ENCODE data around the gene FMNL3. TPM values are rescaled to one million over a fixed set of nuclear protein-coding genes. Genes with fewer than 3 reads are reported as not detected.
A peak's percentile ranks its signal among the peaks of the same experiment; 100 is the strongest.

Gene FMNL3
- total and polyA plus RNA-seq, 4 experiments from 2014 or later: 3.9 to 28.1 (median 17.0) TPM

DNA sequence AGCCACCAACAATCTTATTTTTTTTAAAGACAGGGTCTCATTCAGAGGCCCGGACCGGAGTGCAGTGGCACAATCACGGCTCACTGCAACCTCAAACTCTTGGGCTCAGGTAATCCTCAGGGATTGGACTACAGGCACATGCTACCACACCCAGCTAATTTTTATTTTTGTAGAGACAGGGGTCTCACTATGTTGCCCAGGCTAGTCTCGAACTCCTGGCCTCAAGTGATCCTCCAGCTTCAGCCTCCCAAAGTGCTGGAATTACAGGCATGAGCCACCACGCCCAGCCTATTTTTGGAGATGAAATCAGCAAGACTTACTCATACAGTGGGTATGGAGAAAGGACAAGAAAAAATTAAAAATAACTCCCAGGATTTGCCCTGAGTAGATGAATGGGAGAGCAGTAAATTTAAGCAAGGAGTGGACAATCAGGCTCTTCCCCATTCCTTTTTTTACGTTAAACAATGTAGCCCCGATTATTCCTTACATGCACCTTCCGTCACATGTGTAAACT, 13.2 kb downstream of the FMNL3 start:
- Mint-ChIP-seq H3K4me3 (no peak overlapping the region), H3K27ac (peak overlapping the region in 1 of 7 donors; percentile 35), H3K4me1 (peaks cover 24 to 52% (median 30%) of the 10 kb centered on the region in 4 donors), H3K27me3 (no peaks in the 10 kb centered on the region), H3K9me3 (no peaks in the 10 kb centered on the region), H3K36me3 (no peaks in the 10 kb centered on the region)
- H3K27ac ChIP-seq (ENCODE audit: low read depth, low read length): no peak overlapping the region
- no peaks in the 10 kb centered on the region for H3K36me3 ChIP-seq (ENCODE audit: insufficient read depth, low read length)
- no peak overlapping the region for H3K4me3 ChIP-seq (ENCODE audit: low read length in 2 of 2)
- intact Hi-C loops (cut with micrococcal nuclease): no loop called here
- H3K4me1 ChIP-seq (ENCODE audit: insufficient read depth, low read length): peaks cover 20% of the 10 kb centered on the region
- POLR2A ChIA-PET (ENCODE audit: partially characterized antibody): no interaction called here
- H3K27me3 ChIP-seq (ENCODE audit: insufficient read depth, low read length): no peaks in the 10 kb centered on the region
- DNase-seq: no peak
- H3K9me3 ChIP-seq (ENCODE audit: control insufficient read depth in 1 of 2, low read length in 2 of 2): no peaks in the 10 kb centered on the region
- CTCF ChIA-PET (ENCODE audit: partially characterized antibody): interaction anchor here (0.7 to 1.2 kb wide), 2 partner anchors 23 to 1880 kb away, joined by 4 read pairs; no protein-coding TSS in a partner anchor

DNA sequence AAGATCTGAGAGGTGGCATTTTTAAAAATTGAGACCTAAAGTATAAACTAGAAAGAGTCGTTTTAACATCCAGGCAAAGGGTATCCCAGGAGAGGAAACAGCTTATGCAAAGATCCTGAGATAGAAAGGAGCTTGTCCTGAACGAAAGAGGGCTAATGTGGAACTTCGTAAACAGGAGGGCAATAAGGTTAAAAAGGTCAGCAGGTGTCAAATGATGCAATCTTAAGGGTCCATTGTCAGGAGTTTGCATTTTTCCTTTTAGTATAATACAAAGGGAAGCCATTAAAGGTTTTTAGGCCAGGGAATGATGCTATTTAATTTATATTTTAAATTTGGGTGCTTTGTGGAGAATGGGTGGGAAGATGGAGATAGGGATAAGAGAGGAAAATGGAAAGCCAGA, 14.4 kb downstream of the FMNL3 start:
- Histone ChIP-seq H3K4me3 (ENCODE audit: low read length in 2 of 2) (no peak overlapping the region), H3K36me3 (ENCODE audit: insufficient read depth, low read length) (no peaks in the 10 kb centered on the region), H3K4me1 (ENCODE audit: insufficient read depth, low read length) (peaks cover 9% of the 10 kb centered on the region), H3K9me3 (ENCODE audit: control insufficient read depth in 1 of 2, low read length in 2 of 2) (no peaks in the 10 kb centered on the region), H3K27me3 (ENCODE audit: insufficient read depth, low read length) (no peaks in the 10 kb centered on the region), H3K27ac (ENCODE audit: low read depth, low read length) (no peak overlapping the region)
- Mint-ChIP-seq H3K9me3 (no peaks in the 10 kb centered on the region), H3K27me3 (no peaks in the 10 kb centered on the region), H3K27ac (no peak overlapping the region), H3K4me3 (no peak overlapping the region), H3K4me1 (peaks cover 18 to 46% (median 25%) of the 10 kb centered on the region in 4 donors), H3K36me3 (no peaks in the 10 kb centered on the region)
- POLR2A ChIA-PET (ENCODE audit: partially characterized antibody): no interaction called here
- intact Hi-C loops (cut with micrococcal nuclease): no loop called here
- no peak for DNase-seq
- CTCF ChIA-PET (ENCODE audit: partially characterized antibody): interaction anchor here (1.2 to 1.4 kb wide), 3 partner anchors 9 to 22 kb away, joined by 3 to 4 read pairs (median 4); no protein-coding TSS in a partner anchor

DNA sequence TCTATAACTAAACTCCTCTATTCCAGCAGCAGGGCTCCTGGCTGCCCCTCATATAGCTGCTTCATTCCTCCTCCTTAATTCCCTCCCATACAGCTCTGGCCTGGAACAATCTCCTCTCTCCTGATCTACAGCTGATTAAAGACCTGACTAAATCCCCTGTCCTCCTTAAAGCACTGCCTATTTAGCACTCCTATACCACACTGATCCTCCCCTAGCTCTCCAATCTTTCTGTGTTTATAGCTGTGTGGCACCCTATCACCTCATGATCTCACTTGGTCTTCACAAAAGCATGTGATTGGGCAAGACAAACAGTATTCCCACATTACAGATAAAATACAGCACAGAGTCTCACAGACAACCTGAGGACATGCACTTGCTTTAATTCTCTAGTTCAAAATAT, 17.4 kb downstream of the FMNL3 start:
- Histone ChIP-seq H3K4me3 (ENCODE audit: low read length in 2 of 2) (no peak overlapping the region), H3K4me1 (ENCODE audit: insufficient read depth, low read length) (peaks cover 7% of the 10 kb centered on the region), H3K27ac (ENCODE audit: low read depth, low read length) (no peak overlapping the region), H3K36me3 (ENCODE audit: insufficient read depth, low read length) (no peaks in the 10 kb centered on the region), H3K27me3 (ENCODE audit: insufficient read depth, low read length) (no peaks in the 10 kb centered on the region), H3K9me3 (ENCODE audit: control insufficient read depth in 1 of 2, low read length in 2 of 2) (no peaks in the 10 kb centered on the region)
- ChIA-PET POLR2A (ENCODE audit: partially characterized antibody) (interaction anchor here (1.0 to 2.9 kb wide), 4 partner anchors 15 to 27 kb away, joined by 4 to 15 read pairs (median 6); no protein-coding TSS in a partner anchor), CTCF (ENCODE audit: partially characterized antibody) (interaction anchor here (0.8 to 3.5 kb wide), 8 partner anchors 8 to 67 kb away, joined by 3 to 11 read pairs (median 4); partner anchors contain the start of gene PRPF40B)
- no peaks in the 10 kb centered on the region for H3K9me3 Mint-ChIP-seq
- H3K36me3 Mint-ChIP-seq: no peaks in the 10 kb centered on the region
- H3K27ac Mint-ChIP-seq: peak overlapping the region in 1 of 7 donors; percentile 3
- peaks cover 22 to 46% (median 28%) of the 10 kb centered on the region in 4 donors for H3K4me1 Mint-ChIP-seq
- DNase-seq: no peak
- intact Hi-C loops (cut with micrococcal nuclease): no loop called here
- peak overlapping the region in 2 of 8 donors; percentile 4 to 31 for H3K4me3 Mint-ChIP-seq
- H3K27me3 Mint-ChIP-seq: no peaks in the 10 kb centered on the region

DNA sequence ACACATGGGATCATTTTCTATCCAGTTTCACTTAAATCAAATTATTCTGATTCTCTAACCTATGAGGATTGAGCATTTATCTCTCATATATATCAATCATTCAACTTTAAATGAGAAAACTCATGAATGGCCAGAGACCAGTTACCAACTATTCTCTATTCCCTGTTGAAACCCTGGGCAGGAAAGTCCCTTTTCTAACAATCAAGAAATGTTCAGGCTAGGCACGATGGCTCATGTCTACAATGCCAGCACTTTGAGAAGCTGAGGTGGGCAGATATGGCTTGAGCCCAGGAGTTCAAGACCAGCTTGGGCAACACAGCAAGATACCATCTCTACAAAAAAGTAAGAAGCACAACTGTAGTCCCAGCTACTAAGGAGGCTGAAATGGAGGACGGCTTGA, 18.0 kb downstream of the FMNL3 start:
- peaks cover 7% of the 10 kb centered on the region for H3K4me1 ChIP-seq (ENCODE audit: insufficient read depth, low read length)
- Mint-ChIP-seq H3K27me3 (no peaks in the 10 kb centered on the region), H3K4me1 (peaks cover 24 to 50% (median 32%) of the 10 kb centered on the region in 4 donors), H3K27ac (no peak overlapping the region), H3K4me3 (no peak overlapping the region), H3K36me3 (no peaks in the 10 kb centered on the region), H3K9me3 (no peaks in the 10 kb centered on the region)
- POLR2A ChIA-PET (ENCODE audit: partially characterized antibody): interaction anchor here (0.7 to 2.9 kb wide), 5 partner anchors 9 to 26 kb away, joined by 3 to 15 read pairs (median 6); no protein-coding TSS in a partner anchor
- DNase-seq: no peak
- no peak overlapping the region for H3K27ac ChIP-seq (ENCODE audit: low read depth, low read length)
- no peak overlapping the region for H3K4me3 ChIP-seq (ENCODE audit: low read length in 2 of 2)
- H3K9me3 ChIP-seq (ENCODE audit: control insufficient read depth in 1 of 2, low read length in 2 of 2): no peaks in the 10 kb centered on the region
- CTCF ChIA-PET (ENCODE audit: partially characterized antibody): interaction anchor here (0.8 to 3.5 kb wide), 8 partner anchors 8 to 66 kb away, joined by 3 to 11 read pairs (median 4); partner anchors contain the start of gene PRPF40B
- intact Hi-C loops (cut with micrococcal nuclease): no loop called here
- H3K27me3 ChIP-seq (ENCODE audit: insufficient read depth, low read length): no peaks in the 10 kb centered on the region
- H3K36me3 ChIP-seq (ENCODE audit: insufficient read depth, low read length): no peaks in the 10 kb centered on the region

DNA sequence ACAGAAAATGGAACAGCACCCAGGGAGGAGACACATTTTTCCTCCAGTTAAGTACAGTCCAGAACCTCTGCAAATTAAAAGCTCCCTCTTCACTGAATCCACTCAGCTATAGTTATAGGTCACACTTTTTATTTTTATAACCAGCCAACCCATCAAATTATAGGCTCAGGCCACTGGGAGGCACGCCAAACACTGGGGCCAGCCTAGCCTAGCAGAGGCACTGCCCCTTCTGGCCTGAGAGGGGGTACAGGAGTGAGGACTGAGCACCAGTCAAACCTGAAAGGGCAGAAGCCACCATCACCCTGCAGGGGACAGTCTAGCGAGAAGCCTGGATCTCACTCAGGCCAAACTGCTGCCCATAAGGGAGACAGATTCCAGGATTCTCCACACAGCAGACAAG, 19.3 kb downstream of the FMNL3 start:
- Histone ChIP-seq H3K4me3 (ENCODE audit: low read length in 2 of 2) (no peak overlapping the region), H3K4me1 (ENCODE audit: insufficient read depth, low read length) (peaks cover 16% of the 10 kb centered on the region), H3K9me3 (ENCODE audit: control insufficient read depth in 1 of 2, low read length in 2 of 2) (no peaks in the 10 kb centered on the region), H3K27me3 (ENCODE audit: insufficient read depth, low read length) (no peaks in the 10 kb centered on the region), H3K27ac (ENCODE audit: low read depth, low read length) (no peak overlapping the region), H3K36me3 (ENCODE audit: insufficient read depth, low read length) (no peaks in the 10 kb centered on the region)
- Mint-ChIP-seq H3K9me3 (no peaks in the 10 kb centered on the region), H3K27me3 (no peaks in the 10 kb centered on the region), H3K4me3 (peak overlapping the region in 1 of 8 donors; percentile 7), H3K27ac (peak overlapping the region in 2 of 7 donors; percentile 71 to 79), H3K36me3 (no peaks in the 10 kb centered on the region), H3K4me1 (peaks cover 30 to 58% (median 41%) of the 10 kb centered on the region in 4 donors)
- intact Hi-C loops (cut with micrococcal nuclease): no loop called here
- no peak for DNase-seq
- ChIA-PET CTCF (ENCODE audit: partially characterized antibody) (no interaction called here), POLR2A (ENCODE audit: partially characterized antibody) (no interaction called here)

DNA sequence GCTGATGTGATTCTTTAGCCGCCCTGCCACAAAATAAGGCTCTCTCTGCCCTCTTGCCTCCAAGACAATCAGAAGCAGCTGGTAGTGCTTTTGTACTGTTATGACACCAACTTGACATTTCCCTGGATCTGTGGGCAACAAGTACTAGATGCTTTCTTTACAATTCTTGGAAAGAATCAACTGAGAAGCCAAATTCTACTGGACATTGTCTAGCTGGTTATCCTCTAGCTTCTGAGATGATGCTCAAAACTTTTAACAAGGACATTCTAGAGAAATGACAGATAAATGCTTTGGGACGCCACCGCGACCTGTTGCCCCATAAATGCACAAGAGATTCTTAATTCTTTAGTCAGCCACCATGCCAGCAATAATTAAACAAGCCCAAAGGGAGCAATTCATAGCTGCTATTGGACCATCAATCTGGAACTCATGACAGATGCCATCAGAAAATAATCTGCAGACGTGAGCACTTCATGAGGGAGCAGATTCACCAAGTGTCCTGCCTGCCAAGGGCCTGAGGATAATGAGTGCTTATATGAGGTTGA, 22.8 kb downstream of the FMNL3 start:
- H3K9me3 ChIP-seq (ENCODE audit: control insufficient read depth in 1 of 2, low read length in 2 of 2): no peaks in the 10 kb centered on the region
- DNase-seq: no peak
- H3K36me3 ChIP-seq (ENCODE audit: insufficient read depth, low read length): no peaks in the 10 kb centered on the region
- H3K27ac ChIP-seq (ENCODE audit: low read depth, low read length): no peak overlapping the region
- H3K36me3 Mint-ChIP-seq: no peaks in the 10 kb centered on the region
- no peak overlapping the region for H3K4me3 Mint-ChIP-seq
- H3K27ac Mint-ChIP-seq: peak overlapping the region in 3 of 7 donors; percentile 3 to 43 (median 34)
- intact Hi-C loops (cut with micrococcal nuclease): no loop called here
- H3K9me3 Mint-ChIP-seq: no peaks in the 10 kb centered on the region
- POLR2A ChIA-PET (ENCODE audit: partially characterized antibody): no interaction called here
- H3K27me3 Mint-ChIP-seq: no peaks in the 10 kb centered on the region
- CTCF ChIA-PET (ENCODE audit: partially characterized antibody): interaction anchor here (0.5 to 1.9 kb wide), 5 partner anchors 8 to 39 kb away, joined by 3 to 6 read pairs (median 3); partner anchors contain the start of gene FMNL3
- H3K4me1 Mint-ChIP-seq: peaks cover 26 to 45% (median 32%) of the 10 kb centered on the region in 4 donors
- H3K4me3 ChIP-seq (ENCODE audit: low read length in 2 of 2): no peak overlapping the region
- no peaks in the 10 kb centered on the region for H3K27me3 ChIP-seq (ENCODE audit: insufficient read depth, low read length)
- H3K4me1 ChIP-seq (ENCODE audit: insufficient read depth, low read length): peaks cover 9% of the 10 kb centered on the region

DNA sequence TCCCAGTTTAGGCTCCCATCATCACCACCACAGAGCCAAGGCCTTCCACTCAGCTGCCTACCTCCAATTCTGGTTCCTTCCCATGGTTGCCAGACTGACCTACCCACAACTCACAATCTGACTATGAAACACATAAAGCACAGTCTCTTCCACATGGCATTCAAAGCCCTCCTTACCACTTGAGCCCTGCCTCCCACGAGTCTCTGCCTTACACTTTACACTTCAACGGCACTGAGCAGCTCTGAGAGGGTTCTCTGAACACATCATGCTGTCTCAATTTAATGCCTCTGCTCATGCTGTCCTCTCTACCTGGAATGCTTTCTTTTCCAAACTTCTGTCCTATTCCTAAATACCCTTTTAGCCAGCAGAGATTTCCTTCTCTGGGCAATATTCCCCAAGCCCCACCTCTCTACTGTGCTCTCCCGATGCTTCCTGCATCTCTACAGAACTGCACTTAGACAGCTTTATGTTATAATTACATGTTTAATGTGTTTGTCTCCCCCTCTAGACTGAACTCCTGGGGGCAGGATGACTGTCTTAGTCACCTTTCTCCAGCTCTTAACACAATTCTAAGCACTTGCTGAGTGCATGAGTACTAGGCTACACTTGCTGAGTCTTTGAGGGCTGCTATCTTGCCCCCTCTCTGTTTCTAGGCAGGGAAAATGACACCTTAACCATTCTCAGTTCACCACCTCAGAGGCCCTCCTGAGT, 23.5 kb downstream of the FMNL3 start:
- ChIA-PET POLR2A (ENCODE audit: partially characterized antibody) (interaction anchor here (1.2 to 1.8 kb wide), 2 partner anchors 13 to 19 kb away, joined by 3 to 5 read pairs; no protein-coding TSS in a partner anchor), CTCF (ENCODE audit: partially characterized antibody) (interaction anchor here (1.0 to 1.9 kb wide), 5 partner anchors 9 to 48 kb away, joined by 3 to 6 read pairs (median 3); partner anchors contain the start of gene FMNL3)
- H3K27ac ChIP-seq (ENCODE audit: low read depth, low read length): no peak overlapping the region
- no peaks in the 10 kb centered on the region for H3K9me3 ChIP-seq (ENCODE audit: control insufficient read depth in 1 of 2, low read length in 2 of 2)
- H3K36me3 Mint-ChIP-seq: no peaks in the 10 kb centered on the region
- H3K27ac Mint-ChIP-seq: peak overlapping the region in 4 of 7 donors; percentile 3 to 57 (median 56)
- no peaks in the 10 kb centered on the region for H3K36me3 ChIP-seq (ENCODE audit: insufficient read depth, low read length)
- no peaks in the 10 kb centered on the region for H3K27me3 ChIP-seq (ENCODE audit: insufficient read depth, low read length)
- H3K9me3 Mint-ChIP-seq: no peaks in the 10 kb centered on the region
- no peak for DNase-seq
- intact Hi-C loops (cut with micrococcal nuclease): no loop called here
- H3K4me1 ChIP-seq (ENCODE audit: insufficient read depth, low read length): peaks cover 8% of the 10 kb centered on the region
- no peak overlapping the region for H3K4me3 Mint-ChIP-seq
- H3K27me3 Mint-ChIP-seq: no peaks in the 10 kb centered on the region
- no peak overlapping the region for H3K4me3 ChIP-seq (ENCODE audit: low read length in 2 of 2)
- peaks cover 24 to 46% (median 32%) of the 10 kb centered on the region in 4 donors for H3K4me1 Mint-ChIP-seq
